ENCODE data around the gene CORIN.

GRCh38 chr4:47619691-47620090 is 218.2 kb downstream of the CORIN start:
- TF ChIP-seq EZH2 (IDR thresholded peaks at IDR 0.05; ENCODE audit: borderline replicate concordance, low read depth, low read length, poor library complexity, severe bottlenecking) = no peak
- no peak for TF ChIP-seq CTCF (conservative IDR thresholded peaks at IDR 0.05; ENCODE audit: low read depth, low read length)

All from A673 (cell line).